BJ (cell line): ENCODE measurements around the gene RTBDN. TPM values are rescaled to one million over a fixed set of nuclear protein-coding genes. Genes with fewer than 3 reads are reported as not detected.
A peak's percentile ranks its signal among the peaks of the same experiment; 100 is the strongest.

Source experiments
- CTCF ChIA-PET: fragments of 350-600 bp; formaldehyde crosslinking; extraction: SDS; loops from one replicate; lab custom pipeline; 2021; ENCODE audit warnings: antibody characterized with exemption, inconsistent platforms; lab: Yijun Ruan, JAX
- POLR2A ChIA-PET: fragments of 300-600 bp; sonication (Branson Sonifier 250); formaldehyde crosslinking; extraction: SDS; loops from one replicate; lab custom pipeline; 2021; ENCODE audit warnings: antibody characterized with exemption; lab: Charles Lee
- DNase-seq: peaks from one replicate; pipeline ENCODE4 v3.0.0-alpha.2; 2011; ENCODE audit warnings: low read depth
- H3K27me3 ChIP-seq: 2 replicates; pipeline ENCODE4 v1.6.0; 2011; ENCODE audit warnings: low read length; ENCODE audit not compliant: control insufficient read depth, insufficient read depth
- H3K36me3 ChIP-seq: 2 replicates; pipeline ENCODE4 v1.5.1; 2011; ENCODE audit warnings: low read length; ENCODE audit not compliant: control insufficient read depth, insufficient read depth
- H3K4me3 ChIP-seq: 2 replicates; pipeline ENCODE4 v1.5.1; 2011; ENCODE audit warnings: low read depth, mild to moderate bottlenecking, control low read depth, low read length
- CTCF ChIP-seq: IDR thresholded peaks from 2 replicates; pipeline ENCODE4 v1.5.1; 2011; ENCODE audit warnings: low read depth, mild to moderate bottlenecking, control low read depth, inconsistent platforms, low read length, moderate library complexity; ENCODE audit not compliant: insufficient read depth
- polyA plus RNA-seq: library from polyadenylated mRNA; depleted of rRNA; stranded (reverse); fragments of >200 nt; gene quantifications from 2 replicates; pipeline ENCODE4 v1.2.3, GENCODE V29; 2011

The RTBDN gene
- polyA plus RNA-seq, 1 experiment: 0.31 TPM

GRCh38 chr19:12792853-12793289, 41.5 kb downstream of the RTBDN start:
- no peak for TF ChIP-seq CTCF
- Histone ChIP-seq H3K27me3 (no peaks in the 10 kb centered on the region), H3K36me3 (peaks cover 5% of the 10 kb centered on the region), H3K4me3 (peak overlapping the region; percentile 94)
- DNase-seq: no peak
- POLR2A ChIA-PET: interaction anchor here (0.7 to 3.6 kb wide), 4 partner anchors 10 to 55 kb away, joined by 3 to 16 read pairs (median 10); no protein-coding TSS in a partner anchor
- CTCF ChIA-PET: interaction anchor here (0.6 to 17.9 kb wide), 7 partner anchors 10 to 173 kb away, joined by 3 to 874 read pairs (median 4); partner anchors contain the start of gene HOOK2

- no peaks in the 10 kb centered on the region for H3K27me3 ChIP-seq
- DNase-seq: no peak
- no peak for TF ChIP-seq CTCF
- peak overlapping the region; percentile 94 for H3K4me3 ChIP-seq
- POLR2A ChIA-PET: interaction anchor here (0.6 to 3.6 kb wide), 6 partner anchors 10 to 354 kb away, joined by 3 to 16 read pairs (median 6); no protein-coding TSS in a partner anchor
- peaks cover 5% of the 10 kb centered on the region for H3K36me3 ChIP-seq
- CTCF ChIA-PET: interaction anchor here (0.7 to 17.9 kb wide), 4 partner anchors 10 to 174 kb away, joined by 4 to 874 read pairs (median 4); partner anchors contain the start of gene HOOK2
These were observed 42.1 kb downstream of the RTBDN start for GRCh38 chr19:12792051-12792852.

GRCh38 chr19:12791345-12792050, 42.9 kb downstream of the RTBDN start, which contains the start of gene JUNB:
Gene JUNB (plus strand): TSS chr19:12791486. CDS start chr19:12791772, 286 bp downstream.
- H3K4me3 ChIP-seq: peak within 1 kb of the TSS; percentile 94

GRCh38 chr19:12790628-12791344, 43.6 kb downstream of the RTBDN start:
- no peak for DNase-seq
- CTCF ChIA-PET: interaction anchor here (0.6 to 17.9 kb wide), 2 partner anchors 24 to 57 kb away, joined by 3 to 874 read pairs; partner anchors contain the start of gene HOOK2
- no peaks in the 10 kb centered on the region for H3K27me3 ChIP-seq
- peak overlapping the region; percentile 94 for H3K4me3 ChIP-seq
- TF ChIP-seq CTCF: no peak
- POLR2A ChIA-PET: interaction anchor here (1.2 to 3.6 kb wide), 3 partner anchors 8 to 25 kb away, joined by 5 to 16 read pairs (median 8); no protein-coding TSS in a partner anchor
- peaks cover 3% of the 10 kb centered on the region for H3K36me3 ChIP-seq

More at GRCh38 chr19:12791345-12792050, 42.9 kb downstream of the RTBDN start, which contains the start of gene JUNB:
- ChIA-PET POLR2A (interaction anchor here (0.6 to 3.6 kb wide), 5 partner anchors 9 to 354 kb away, joined by 3 to 16 read pairs (median 5); no protein-coding TSS in a partner anchor), CTCF (interaction anchor here (0.6 to 17.9 kb wide), 3 partner anchors 9 to 56 kb away, joined by 3 to 874 read pairs (median 4); partner anchors contain the start of gene HOOK2)
- Histone ChIP-seq H3K36me3 (peaks cover 3% of the 10 kb centered on the region), H3K27me3 (no peaks in the 10 kb centered on the region)
- no peak for TF ChIP-seq CTCF
- peak; percentile 83 for DNase-seq
